Progenitor cell of endocrine pancreas (in vitro differentiated cells): ENCODE results near the gene TCF12. TPM values are rescaled to one million over a fixed set of nuclear protein-coding genes. Genes with fewer than 3 reads are reported as not detected.

Source experiments
- DNase-seq: peaks from one replicate; pipeline ENCODE4 v3.0.0; 2021; ENCODE audit warnings: low spot score; ENCODE audit not compliant: unreplicated experiment
- H3K27ac Mint-ChIP-seq: 2 replicates; pipeline ENCODE4 v1.8.0; 2021; ENCODE audit warnings: mild to moderate bottlenecking, moderate library complexity, mixed read lengths
- H3K27me3 Mint-ChIP-seq: 2 replicates; pipeline ENCODE4 v1.8.0; 2021; ENCODE audit warnings: mixed read lengths
- H3K36me3 Mint-ChIP-seq: 2 replicates; pipeline ENCODE4 v1.8.0; 2022; ENCODE audit warnings: mixed read lengths; ENCODE audit not compliant: insufficient read depth
- H3K4me1 Mint-ChIP-seq: 2 replicates; pipeline ENCODE4 v1.8.0; 2021; ENCODE audit warnings: low read depth, mixed read lengths
- H3K4me3 Mint-ChIP-seq: 2 replicates; pipeline ENCODE4 v1.8.0; 2021; ENCODE audit warnings: low read depth, mild to moderate bottlenecking, moderate library complexity, mixed read lengths
- H3K9me3 Mint-ChIP-seq: 2 replicates; pipeline ENCODE4 v1.8.0; 2021; ENCODE audit warnings: low read depth, mixed read lengths
- CTCF ChIP-seq: fragments of 200-600 bp; sonication (generic); IDR thresholded peaks from one replicate; pipeline ENCODE4 v1.5.0; 2021; ENCODE audit warnings: antibody characterized with exemption, mild to moderate bottlenecking; ENCODE audit not compliant: unreplicated experiment
- total RNA-seq: library from RNA; stranded (reverse); gene quantifications from 2 replicates; pipeline ENCODE4 v1.2.1, GENCODE V29; 2021

TCF12 gene
- total RNA-seq, 1 donor from 2014 or later: 164 TPM

- Mint-ChIP-seq H3K4me1 (peaks cover 13% of the 10 kb centered on the region), H3K36me3 (no peaks in the 10 kb centered on the region), H3K4me3 (no peak overlapping the region), H3K27me3 (no peaks in the 10 kb centered on the region), H3K9me3 (no peaks in the 10 kb centered on the region), H3K27ac (no peak overlapping the region)
- no peak for DNase-seq
- no peak for TF ChIP-seq CTCF
These were observed 389.2 kb downstream of the TCF12 start for GRCh38 chr15:57307527-57308169.

GRCh38 chr15:57308170-57308545 is 389.7 kb downstream of the TCF12 start:
- no peaks in the 10 kb centered on the region for H3K36me3 Mint-ChIP-seq
- H3K4me3 Mint-ChIP-seq: no peak overlapping the region
- no peak overlapping the region for H3K27ac Mint-ChIP-seq

GRCh38 chr15:57309856-57310760 is 391.7 kb downstream of the TCF12 start:
- no peak overlapping the region for H3K27ac Mint-ChIP-seq
- no peak for DNase-seq

More at GRCh38 chr15:57308170-57308545, 389.7 kb downstream of the TCF12 start:
- Mint-ChIP-seq H3K27me3 (no peaks in the 10 kb centered on the region), H3K4me1 (peaks cover 16% of the 10 kb centered on the region), H3K9me3 (no peaks in the 10 kb centered on the region)
- DNase-seq: no peak
- no peak for TF ChIP-seq CTCF

GRCh38 chr15:57310876-57311275 is 392.4 kb downstream of the TCF12 start:
- H3K9me3 Mint-ChIP-seq: no peaks in the 10 kb centered on the region
- H3K4me1 Mint-ChIP-seq: peaks cover 16% of the 10 kb centered on the region
- no peak overlapping the region for H3K4me3 Mint-ChIP-seq
- peak overlapping the region; percentile 76 for H3K27ac Mint-ChIP-seq
- TF ChIP-seq CTCF: no peak
- no peak for DNase-seq
- H3K36me3 Mint-ChIP-seq: no peaks in the 10 kb centered on the region
- H3K27me3 Mint-ChIP-seq: no peaks in the 10 kb centered on the region

More at GRCh38 chr15:57309856-57310760, 391.7 kb downstream of the TCF12 start:
- Mint-ChIP-seq H3K36me3 (no peaks in the 10 kb centered on the region), H3K27me3 (no peaks in the 10 kb centered on the region), H3K9me3 (no peaks in the 10 kb centered on the region), H3K4me3 (no peak overlapping the region), H3K4me1 (peaks cover 16% of the 10 kb centered on the region)
- TF ChIP-seq CTCF: no peak

- Mint-ChIP-seq H3K9me3 (no peaks in the 10 kb centered on the region), H3K36me3 (no peaks in the 10 kb centered on the region), H3K4me1 (peaks cover 11% of the 10 kb centered on the region), H3K27me3 (no peaks in the 10 kb centered on the region), H3K27ac (no peak overlapping the region), H3K4me3 (no peak overlapping the region)
- DNase-seq: no peak
- TF ChIP-seq CTCF: no peak
These were observed 393.5 kb downstream of the TCF12 start for GRCh38 chr15:57312006-57312317.
